SK-N-MC (cell line): ENCODE data around the gene SNRPN.
A peak's percentile ranks its signal among the peaks of the same experiment; 100 is the strongest.
"Not testable (repeated sequence)": the region's sequence is repeated elsewhere in the genome, so short reads cannot be mapped to it uniquely, and the experiment has no call there.

Experiments
- DNase-seq: peaks from one replicate; pipeline ENCODE4 v3.0.0-alpha.2; 2011; ENCODE audit warnings: low read depth, low spot score
- H3K27ac ChIP-seq: fragments of 200-600 bp; sonication (generic); 2 replicates; pipeline ENCODE4 v1.5.1; 2016; ENCODE audit warnings: mixed run types
- H3K36me3 ChIP-seq: fragments of 200-600 bp; sonication (generic); 2 replicates; pipeline ENCODE4 v1.6.1; 2017; ENCODE audit warnings: antibody characterized with exemption, low read length, mixed read lengths; ENCODE audit not compliant: insufficient read depth
- H3K4me3 ChIP-seq: fragments of 200-600 bp; sonication (generic); 2 replicates; pipeline ENCODE4 v1.5.1; 2016
- H3K9ac ChIP-seq: fragments of 200-600 bp; sonication (generic); 2 replicates; pipeline ENCODE4 v1.8.0; 2017; ENCODE audit warnings: mixed run types, mixed read lengths; ENCODE audit not compliant: insufficient read length
- H3K9me3 ChIP-seq: fragments of 200-600 bp; sonication (generic); 2 replicates; pipeline ENCODE4 v1.6.1; 2017; ENCODE audit warnings: low read depth, mild to moderate bottlenecking, antibody characterized with exemption, low read length, moderate library complexity, mixed read lengths
- EZH2 ChIP-seq: fragments of 200-600 bp; sonication (generic); IDR thresholded peaks from one replicate; pipeline ENCODE4 v1.6.1; 2017; ENCODE audit warnings: antibody characterized with exemption
- FOXP2 ChIP-seq: optimal IDR thresholded peaks from 2 replicates; pipeline ENCODE3; 2011; ENCODE audit warnings: mild to moderate bottlenecking, moderate library complexity; ENCODE audit not compliant: insufficient read depth; ENCODE audit errors: extremely low read length, control extremely low read depth
- POLR2AphosphoS5 ChIP-seq: IDR thresholded peaks from 2 replicates; pipeline ENCODE4 v1.6.1; 2012; ENCODE audit warnings: mild to moderate bottlenecking, low read depth, low read length, borderline replicate concordance

Gene SNRPN

GRCh38 chr15:24933716-24934115, 21.1 kb upstream of the SNRPN start:
- no peak for DNase-seq
- Histone ChIP-seq H3K4me3 (no peak overlapping the region), H3K9me3 (no peaks in the 10 kb centered on the region), H3K9ac (no peak overlapping the region), H3K36me3 (no peaks in the 10 kb centered on the region), H3K27ac (no peak overlapping the region)
- TF ChIP-seq FOXP2, result no peak
- no peak for TF ChIP-seq POLR2AphosphoS5
- TF ChIP-seq EZH2, result no peak

GRCh38 chr15:24938224-24938623, 16.6 kb upstream of the SNRPN start:
- H3K9ac ChIP-seq, DNase-seq, H3K36me3 ChIP-seq, H3K9me3 ChIP-seq, H3K4me3 ChIP-seq, H3K27ac ChIP-seq: not testable (repeated sequence)

- DNase-seq, result no peak
- Histone ChIP-seq H3K4me3 (no peak overlapping the region), H3K36me3 (no peaks in the 10 kb centered on the region), H3K9me3 (no peaks in the 10 kb centered on the region), H3K27ac (no peak overlapping the region), H3K9ac (no peak overlapping the region)
- no peak for TF ChIP-seq FOXP2
- TF ChIP-seq POLR2AphosphoS5, result no peak
- no peak for TF ChIP-seq EZH2
Measured at GRCh38 chr15:24940236-24940635, 14.6 kb upstream of the SNRPN start.

- Histone ChIP-seq H3K27ac (no peak overlapping the region), H3K4me3 (no peak overlapping the region), H3K9me3 (no peaks in the 10 kb centered on the region), H3K36me3 (no peaks in the 10 kb centered on the region), H3K9ac (no peak overlapping the region)
- TF ChIP-seq POLR2AphosphoS5 (no peak), FOXP2 (no peak), EZH2 (no peak)
- DNase-seq, result no peak
Measured at GRCh38 chr15:24943361-24943760, 11.4 kb upstream of the SNRPN start.

- no peaks in the 10 kb centered on the region for H3K36me3 ChIP-seq
- H3K9ac ChIP-seq, result no peak overlapping the region
- no peak for TF ChIP-seq POLR2AphosphoS5
- no peak for TF ChIP-seq EZH2
- TF ChIP-seq FOXP2, result no peak
- no peak for DNase-seq
- H3K9me3 ChIP-seq, result no peaks in the 10 kb centered on the region
- no peak overlapping the region for H3K4me3 ChIP-seq
- no peak overlapping the region for H3K27ac ChIP-seq
Measured at GRCh38 chr15:24944954-24945353, 9.8 kb upstream of the SNRPN start.

- no peak overlapping the region for H3K27ac ChIP-seq
- no peak for TF ChIP-seq POLR2AphosphoS5
- no peak for TF ChIP-seq FOXP2
- no peak for TF ChIP-seq EZH2
- no peak for DNase-seq
- H3K9me3 ChIP-seq, result no peaks in the 10 kb centered on the region
- no peak overlapping the region for H3K4me3 ChIP-seq
- no peaks in the 10 kb centered on the region for H3K36me3 ChIP-seq
- H3K9ac ChIP-seq, result no peak overlapping the region
Measured at GRCh38 chr15:24945711-24946110, 9.1 kb upstream of the SNRPN start.

- TF ChIP-seq POLR2AphosphoS5 (no peak), FOXP2 (no peak), EZH2 (no peak)
- Histone ChIP-seq H3K36me3 (no peaks in the 10 kb centered on the region), H3K9ac (no peak overlapping the region), H3K4me3 (no peak overlapping the region), H3K27ac (no peak overlapping the region), H3K9me3 (no peaks in the 10 kb centered on the region)
- DNase-seq, result no peak
Measured at GRCh38 chr15:24948495-24948894, 6.3 kb upstream of the SNRPN start.

- H3K4me3 ChIP-seq, result peak overlapping the region; percentile 88
- H3K36me3 ChIP-seq, result peaks cover 21% of the 10 kb centered on the region; the same call in 1 of the 2 replicates
- 0 out of 2 replicates have a peak, but pooled peaks cover 2% of the 10 kb centered on the region for H3K9me3 ChIP-seq
- TF ChIP-seq FOXP2 (no peak), EZH2 (no peak), POLR2AphosphoS5 (no peak)
- peak overlapping the region; percentile 85 for H3K9ac ChIP-seq
- peak overlapping the region; percentile 85; the same call in 1 of the 2 replicates for H3K27ac ChIP-seq
- DNase-seq, result no peak
Measured at GRCh38 chr15:24955531-24955921, 739 bp downstream of the SNRPN start.

GRCh38 chr15:24956111-24956838, 1.5 kb downstream of the SNRPN start:
- peak overlapping the region; percentile 85 for H3K9ac ChIP-seq
- H3K9me3 ChIP-seq, result 0 out of 2 replicates have a peak, but pooled peaks cover 2% of the 10 kb centered on the region
- H3K4me3 ChIP-seq, result peak overlapping the region; percentile 88
- H3K27ac ChIP-seq, result peak overlapping the region; percentile 85
- no peak for TF ChIP-seq FOXP2
- TF ChIP-seq EZH2, result no peak
- peak; percentile 57 for TF ChIP-seq POLR2AphosphoS5
- H3K36me3 ChIP-seq, result peaks cover 25% of the 10 kb centered on the region; the same call in 1 of the 2 replicates
- DNase-seq, result no peak
